HG02610 (cell line): ENCODE results near the gene USP34.
"Not testable (repeated sequence)": the region's sequence is repeated elsewhere in the genome, so short reads cannot be mapped to it uniquely, and the experiment has no call there.

Experiments
- ATAC-seq: cut with Tn5 transposase; IDR thresholded peaks from one replicate; pipeline ENCODE4 v1.9.1; 2021; ENCODE audit warnings: mild to moderate bottlenecking, moderate library complexity; ENCODE audit not compliant: unreplicated experiment

The USP34 gene

DNA sequence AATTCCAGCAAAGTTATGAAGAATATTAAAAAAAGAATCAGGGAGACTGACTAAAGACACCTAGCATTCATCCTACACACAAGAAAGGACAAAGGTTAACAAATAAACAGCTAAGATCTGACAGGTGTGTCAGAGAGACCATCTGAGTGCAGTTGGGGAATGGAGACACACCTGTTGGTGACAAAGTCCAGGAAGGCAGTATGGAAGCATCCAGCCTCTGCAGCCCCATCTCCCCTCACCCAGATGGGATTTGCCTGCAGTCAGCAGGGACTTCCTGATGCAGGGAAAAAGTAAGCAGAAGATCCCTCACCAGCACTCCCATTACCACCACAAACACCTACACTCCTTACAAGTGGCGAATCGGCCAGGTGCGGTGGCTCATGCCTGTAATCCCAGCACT is 37.9 kb downstream of the USP34 start:
- ATAC-seq = no peak

DNA sequence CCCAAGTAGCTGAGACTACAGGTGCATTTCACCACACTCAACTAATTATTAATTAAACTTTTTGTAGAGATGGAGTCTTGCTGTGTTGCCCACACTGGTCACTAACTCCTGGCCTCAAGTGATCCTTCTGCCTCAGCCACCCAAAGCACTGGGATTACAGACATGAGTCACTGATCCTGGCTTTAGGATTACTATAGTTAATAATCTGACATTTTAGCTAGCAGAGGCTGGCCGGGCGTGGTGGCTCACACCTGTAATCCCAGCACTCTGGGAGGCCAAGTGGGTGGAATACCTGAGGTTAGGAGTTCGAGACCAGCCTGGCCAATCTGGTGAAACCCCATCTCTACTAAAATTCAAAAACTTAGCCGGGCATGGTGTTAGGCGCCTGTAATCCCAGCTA is 39.5 kb downstream of the USP34 start:
- ATAC-seq = no peak

DNA sequence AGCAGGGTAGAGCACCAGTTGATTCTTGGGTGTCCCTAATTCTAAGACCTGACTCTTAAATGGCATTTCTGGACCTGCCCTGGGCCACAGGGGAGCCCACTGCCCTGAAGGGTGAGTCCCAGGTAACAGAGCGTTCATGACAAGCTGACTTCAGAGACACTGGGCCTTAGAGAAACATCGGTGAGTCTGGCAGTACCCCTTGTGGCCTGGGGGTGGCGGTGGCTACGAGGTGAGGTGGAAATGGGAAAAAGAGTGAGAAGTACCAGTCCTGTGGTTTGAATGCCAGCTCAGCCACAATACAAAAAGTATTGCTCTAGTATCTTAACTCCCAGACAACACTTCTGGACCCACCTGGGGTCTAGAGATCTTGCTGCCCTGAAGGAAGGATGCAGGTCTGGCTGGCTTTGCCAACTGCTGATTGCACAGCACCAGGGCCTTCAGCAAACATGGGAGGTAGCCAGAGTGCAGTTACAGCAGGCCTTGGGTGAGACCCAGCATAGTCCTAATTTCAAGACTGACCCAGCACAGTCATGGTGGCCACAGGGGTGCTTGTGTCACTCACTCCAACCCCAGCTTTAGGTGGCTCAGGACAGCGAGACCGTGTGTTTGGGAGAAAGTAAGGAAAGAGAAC is 44.5 kb downstream of the USP34 start:
- ATAC-seq = peak; percentile 77

DNA sequence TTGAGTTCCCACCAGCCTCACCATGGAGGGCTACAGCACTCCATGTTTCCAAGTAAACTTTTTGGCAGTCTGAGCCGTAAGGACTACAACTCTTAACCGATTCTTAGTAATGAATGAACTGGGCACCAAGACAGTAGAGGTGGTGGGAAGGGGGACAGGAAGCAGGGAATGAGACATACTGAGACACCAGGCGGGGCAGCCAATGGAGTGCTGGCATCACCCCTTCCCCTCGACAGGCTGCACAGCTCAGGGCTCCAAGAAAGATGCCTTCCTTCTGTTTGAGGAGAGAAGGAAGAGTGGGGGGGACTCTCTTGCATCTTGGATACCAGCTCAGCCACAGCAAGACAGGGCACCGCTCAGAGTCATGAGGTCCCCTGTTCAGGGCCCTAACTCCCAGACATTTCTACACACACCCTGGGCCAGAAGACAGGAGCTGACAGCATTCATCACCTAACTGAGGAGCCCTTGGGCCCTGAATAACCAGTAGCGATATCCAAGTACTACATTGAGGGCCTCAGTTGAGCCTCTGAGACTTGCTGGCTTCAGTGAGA is 45.2 kb downstream of the USP34 start:
- ATAC-seq = no peak

DNA sequence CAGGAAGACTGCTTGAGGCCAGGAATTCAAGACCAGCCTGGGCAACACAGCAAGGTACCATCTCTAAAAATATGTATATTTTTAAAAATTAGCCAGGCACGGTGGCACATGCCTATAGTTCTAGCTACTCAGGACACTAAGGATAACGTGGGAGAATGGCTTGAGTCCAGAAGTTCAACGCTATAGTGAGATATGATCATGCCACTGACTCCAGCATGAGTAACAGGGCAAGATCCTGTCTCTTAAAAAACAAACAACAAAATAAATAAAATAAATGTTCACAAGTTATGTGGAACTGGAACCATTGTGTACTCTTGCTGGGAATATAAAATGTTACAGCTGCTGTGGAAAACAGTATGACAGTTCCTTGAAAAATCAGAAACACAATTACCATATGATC is 47.2 kb downstream of the USP34 start:
- ATAC-seq = no peak

DNA sequence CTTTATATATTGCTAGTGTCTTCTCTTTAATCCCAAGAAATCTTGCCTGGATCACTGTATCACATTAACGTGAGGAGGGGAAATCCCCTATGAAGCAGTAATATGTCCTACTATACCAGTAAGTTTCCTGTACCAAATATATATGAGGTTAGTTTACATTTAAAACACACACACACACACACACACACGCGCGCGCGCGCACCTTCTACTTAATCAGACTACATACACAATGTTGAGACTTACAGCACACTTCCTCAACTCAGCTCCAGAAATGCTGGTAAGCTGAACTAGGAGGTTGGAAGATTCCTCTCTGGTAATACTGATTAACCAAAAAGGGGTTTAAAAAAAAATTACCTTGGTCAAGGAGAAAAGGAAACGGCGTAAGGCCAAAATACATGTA is 49.3 kb downstream of the USP34 start:
- ATAC-seq = no peak

DNA sequence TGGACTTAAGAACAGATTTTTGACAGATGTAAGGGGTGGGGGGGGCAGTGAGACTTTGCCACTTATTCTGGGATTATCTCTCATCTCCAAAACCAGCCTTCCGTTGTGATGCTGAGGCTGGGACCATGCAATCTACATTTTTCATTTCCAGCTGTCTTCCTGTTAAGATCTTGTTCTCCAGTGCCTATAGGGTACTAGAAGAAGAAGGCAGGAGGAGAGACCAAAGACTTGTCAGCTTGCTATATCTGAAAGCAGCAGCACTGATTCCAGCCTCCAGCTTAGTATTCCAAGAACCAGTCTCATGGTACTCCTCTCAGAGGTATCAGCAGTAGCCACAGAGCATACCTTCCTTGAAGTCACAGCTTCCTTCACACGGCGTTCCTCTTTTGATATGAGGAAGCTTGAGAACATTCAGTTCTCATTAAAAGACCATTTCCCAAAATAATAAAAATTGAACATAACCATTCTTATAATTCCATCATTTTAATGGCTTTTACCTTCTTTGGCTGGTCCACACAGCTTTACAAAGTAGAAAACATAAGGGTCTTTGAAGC is 49.8 kb downstream of the USP34 start:
- no peak for ATAC-seq

DNA sequence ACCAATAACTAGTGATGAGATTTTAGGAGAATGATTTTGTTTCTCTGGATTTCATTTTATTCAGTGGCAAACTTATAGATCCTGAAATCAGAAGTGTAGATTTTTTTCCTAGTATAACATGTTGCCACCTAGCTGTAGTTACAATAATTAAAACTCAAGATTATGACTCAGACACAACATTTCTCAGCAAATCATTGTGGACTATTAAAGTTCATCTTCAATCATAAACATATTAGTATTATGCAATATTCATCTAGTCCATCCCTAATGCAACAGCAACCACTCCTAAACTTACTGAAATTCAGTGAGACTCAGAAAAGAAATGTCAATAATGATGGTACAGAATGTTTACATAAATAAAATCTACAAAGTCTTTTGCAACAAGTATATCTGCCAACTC is 51.3 kb downstream of the USP34 start:
- ATAC-seq = no peak

DNA sequence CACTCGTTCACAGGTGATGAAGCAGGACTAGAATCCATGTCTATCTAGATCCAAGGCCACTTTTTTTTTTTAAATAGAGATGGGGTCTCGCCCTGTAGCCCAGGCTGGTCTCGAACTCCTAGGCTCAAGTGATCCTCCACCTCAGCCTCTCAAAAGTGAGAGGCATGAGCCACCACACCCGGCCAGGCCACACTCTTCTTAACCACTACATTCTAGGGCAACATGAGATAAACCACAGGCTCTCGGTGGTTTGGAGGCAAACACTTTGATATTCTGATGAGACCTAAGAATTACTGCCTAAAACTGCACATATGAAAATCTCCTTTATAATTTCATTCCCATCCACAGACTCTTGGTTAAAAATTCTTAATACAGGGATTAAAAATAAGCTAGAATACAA is 51.8 kb downstream of the USP34 start:
- no peak for ATAC-seq

DNA sequence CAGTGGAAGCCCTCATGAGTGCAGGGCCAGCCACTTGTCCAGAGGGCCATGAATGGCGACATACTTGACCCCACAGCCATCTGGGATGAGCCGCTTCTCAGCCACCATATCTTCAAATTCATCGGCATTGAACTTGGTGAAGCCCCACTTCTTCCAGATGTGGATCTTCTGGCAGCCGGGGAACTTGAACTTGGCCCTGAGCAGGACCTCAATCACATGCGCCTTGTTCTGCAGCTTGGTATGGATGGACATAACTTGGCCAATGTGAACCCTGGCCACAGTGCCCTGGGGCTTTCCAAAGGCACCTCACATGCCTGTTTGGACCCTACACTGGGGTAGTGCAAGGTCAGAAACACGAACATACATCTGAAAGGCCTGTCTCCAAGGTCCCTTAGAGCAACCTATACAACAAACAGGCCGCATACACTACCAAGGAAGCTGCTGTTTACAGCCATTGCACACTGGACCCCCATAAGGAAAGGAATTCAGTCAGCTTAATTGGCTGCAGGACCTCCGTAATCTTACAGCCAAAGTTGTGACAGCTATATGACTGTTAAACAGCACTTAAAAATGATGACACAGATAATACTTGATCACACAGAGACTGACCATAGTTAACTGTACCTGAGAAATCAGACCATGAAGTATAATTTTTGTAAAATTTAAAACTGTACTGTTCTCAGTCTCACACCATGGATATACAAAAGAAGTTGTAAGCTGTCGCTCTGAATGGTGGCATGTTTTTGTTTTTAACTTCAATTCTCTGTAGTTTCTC is 53.8 kb downstream of the USP34 start:
- ATAC-seq = no peak

DNA sequence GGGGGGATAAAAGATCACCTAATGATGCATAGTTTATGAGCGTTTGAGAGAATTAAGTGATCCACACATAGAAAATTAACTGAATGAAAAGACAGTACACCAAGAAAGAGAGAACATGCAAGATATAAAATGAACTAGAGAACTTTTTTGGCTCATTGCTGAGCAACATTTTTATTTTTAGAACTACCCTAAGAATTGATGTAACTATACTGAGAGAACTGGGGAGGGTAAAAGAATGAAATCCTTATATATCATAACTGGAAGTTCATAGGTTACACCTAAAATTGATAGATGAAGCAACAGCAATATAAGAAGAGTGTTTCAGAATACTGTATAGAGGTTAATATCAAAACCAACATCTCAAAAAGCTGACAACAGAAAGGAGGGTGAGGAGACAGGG is 55.6 kb downstream of the USP34 start:
- no peak for ATAC-seq

DNA sequence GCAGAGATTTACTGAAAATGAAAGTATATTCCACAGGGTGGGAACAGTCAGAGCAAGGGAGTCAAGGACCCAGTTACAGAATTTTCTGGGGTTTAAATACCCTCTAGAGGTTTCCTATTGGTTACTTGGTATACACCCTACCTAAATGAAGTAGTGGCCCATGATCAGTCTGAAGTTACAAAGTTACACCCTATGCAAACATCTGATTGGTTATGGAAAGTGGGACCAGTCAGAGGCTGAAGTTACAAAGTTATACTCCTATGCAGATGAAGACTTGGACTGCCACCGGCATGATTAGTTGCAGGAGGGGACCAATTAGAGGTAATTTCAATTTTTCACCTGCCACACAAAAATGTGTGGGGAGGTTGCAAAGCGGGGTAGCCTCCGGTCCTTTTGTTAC is 56.2 kb downstream of the USP34 start:
- no peak for ATAC-seq

DNA sequence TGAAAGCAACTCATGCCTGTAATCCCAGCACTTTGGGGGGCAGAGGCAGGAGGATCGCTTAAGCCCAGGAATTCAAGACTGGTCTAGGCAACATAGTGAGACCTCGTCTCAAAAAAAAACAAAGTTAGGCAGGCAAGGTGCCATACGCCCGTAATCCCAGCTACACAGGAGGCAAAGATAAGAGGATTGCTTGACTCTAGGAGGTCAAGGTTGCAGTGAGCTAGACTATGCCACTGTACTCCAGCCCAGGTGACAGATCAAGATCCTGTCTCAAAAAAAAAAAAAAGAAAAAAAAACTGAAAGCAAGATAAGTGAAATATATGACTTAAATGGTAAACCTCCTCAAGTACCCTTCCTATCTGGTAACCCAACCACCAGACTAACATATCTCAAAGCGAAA is 59.8 kb downstream of the USP34 start:
- ATAC-seq = no peak

DNA sequence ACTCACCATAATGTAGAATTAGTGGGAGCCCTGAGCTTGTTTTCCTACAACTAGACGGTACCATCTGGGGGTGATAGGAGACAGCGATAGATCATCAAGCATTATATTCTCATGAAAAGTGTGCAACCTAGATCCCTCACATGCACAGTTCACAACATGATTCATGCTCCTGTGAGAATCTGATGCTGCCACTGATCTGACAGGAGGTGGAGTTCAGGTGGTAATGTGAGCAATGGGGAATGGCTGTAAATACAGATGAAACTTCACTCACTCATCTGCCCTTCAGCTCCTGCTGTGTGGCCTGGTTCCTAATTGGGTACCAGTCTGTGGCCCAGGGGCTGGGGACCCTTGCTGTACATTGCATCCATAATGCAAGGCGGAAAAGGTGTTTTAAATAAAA is 60.7 kb downstream of the USP34 start:
- ATAC-seq = no peak

DNA sequence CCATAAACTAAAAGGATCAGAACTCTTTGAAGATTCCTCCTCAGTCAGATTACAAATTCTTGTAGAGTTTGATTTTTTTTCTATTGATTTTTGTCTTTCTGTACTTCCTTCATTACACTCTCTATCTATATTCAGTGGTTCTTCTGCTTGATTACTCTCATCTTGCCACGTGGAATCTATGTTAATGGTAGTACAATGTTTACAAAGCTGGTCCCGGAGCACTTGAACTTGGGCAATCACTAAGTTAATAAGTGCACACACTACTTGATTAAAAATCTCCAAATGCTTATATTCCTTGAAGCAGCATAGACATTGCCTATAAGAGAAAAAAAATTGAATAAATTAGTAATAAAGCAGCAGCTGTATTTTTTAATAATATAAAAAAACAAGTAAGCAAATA is 65.1 kb downstream of the USP34 start:
- no peak for ATAC-seq

DNA sequence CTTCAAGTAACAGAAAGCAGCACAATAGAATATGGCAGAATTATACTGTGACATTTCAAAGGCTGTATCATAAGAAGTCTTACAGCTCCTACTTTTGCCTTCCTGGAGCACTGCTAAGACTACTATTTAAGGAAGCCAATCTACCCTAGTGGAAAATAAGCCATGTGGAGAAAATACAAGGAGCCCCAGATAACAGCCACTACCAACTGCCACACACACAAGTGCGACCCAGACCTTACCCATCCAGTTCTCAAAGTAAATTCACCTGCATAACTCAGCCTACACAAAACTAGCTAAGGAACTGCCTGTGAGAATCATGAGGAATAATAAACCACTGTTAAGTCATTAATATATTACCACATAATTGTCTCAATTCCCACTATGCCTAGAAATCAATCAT is 66.4 kb downstream of the USP34 start:
- ATAC-seq = no peak

DNA sequence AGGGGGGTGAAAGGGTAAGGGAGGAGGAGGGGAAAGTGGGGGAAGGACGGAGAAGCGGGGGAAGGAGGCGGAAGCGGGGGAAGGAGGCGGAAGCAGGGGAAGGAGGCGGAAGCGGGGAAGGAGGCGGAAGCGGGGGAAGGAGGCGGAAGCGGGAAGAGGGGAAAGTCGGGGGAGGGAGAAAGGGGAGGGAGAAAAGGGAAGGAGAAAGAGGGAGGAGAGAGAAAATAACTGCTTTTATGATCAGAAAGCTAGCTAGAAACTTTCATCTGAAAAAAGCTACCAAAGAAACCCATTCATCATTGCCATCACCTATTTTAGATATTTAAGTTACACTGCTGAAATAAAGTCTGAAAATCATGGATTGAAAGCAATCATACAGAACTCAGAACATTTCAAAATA is 72.5 kb downstream of the USP34 start:
- no peak for ATAC-seq

DNA sequence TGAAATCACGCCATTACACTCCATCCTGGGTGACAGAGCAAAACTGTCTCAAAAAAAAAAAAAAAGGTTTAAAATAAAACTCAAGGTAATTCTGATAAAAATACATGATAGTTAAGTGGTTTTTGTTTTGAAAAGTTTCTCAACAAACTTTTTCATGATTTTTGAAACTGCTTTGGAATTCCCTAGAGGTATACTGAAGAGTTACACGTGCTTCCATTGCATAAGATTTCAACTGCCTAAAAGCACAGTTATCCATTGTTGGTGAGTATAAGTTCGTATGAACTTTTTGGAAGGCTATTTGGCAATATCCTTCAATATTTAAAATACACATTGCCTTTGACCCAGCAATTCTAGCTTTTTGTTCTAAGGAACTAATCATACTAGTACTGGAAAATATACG is 74.9 kb downstream of the USP34 start:
- no peak for ATAC-seq

DNA sequence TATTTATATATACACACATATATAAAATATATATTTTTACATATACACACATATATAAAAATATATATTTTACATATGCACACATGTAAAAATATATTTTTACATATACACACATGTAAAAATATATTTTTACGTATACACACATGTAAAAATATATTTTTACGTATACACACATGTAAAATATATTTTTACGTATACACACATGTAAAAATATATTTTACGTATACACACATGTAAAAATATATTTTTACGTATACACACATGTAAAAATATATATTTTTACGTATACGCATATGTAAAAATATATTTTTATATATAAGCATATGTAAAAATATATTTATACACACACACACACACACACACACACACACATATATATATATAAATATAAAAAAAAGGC is 83.3 kb downstream of the USP34 start:
- not testable (repeated sequence) for ATAC-seq

DNA sequence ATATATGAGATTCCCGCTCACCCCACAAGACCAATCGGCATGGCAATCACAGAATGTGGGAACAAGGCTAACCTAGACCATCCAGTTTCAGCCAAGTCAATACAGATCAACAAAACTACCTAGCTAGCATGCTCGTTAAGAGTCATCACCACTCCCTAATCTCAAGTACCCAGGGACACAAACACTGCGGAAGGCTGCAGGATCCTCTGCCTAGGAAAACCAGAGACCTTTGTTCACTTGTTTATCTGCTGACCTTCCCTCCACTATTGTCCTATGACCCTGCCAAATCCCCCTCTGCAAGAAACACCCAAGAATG is 90.0 kb downstream of the USP34 start:
- ATAC-seq = not testable (repeated sequence)

DNA sequence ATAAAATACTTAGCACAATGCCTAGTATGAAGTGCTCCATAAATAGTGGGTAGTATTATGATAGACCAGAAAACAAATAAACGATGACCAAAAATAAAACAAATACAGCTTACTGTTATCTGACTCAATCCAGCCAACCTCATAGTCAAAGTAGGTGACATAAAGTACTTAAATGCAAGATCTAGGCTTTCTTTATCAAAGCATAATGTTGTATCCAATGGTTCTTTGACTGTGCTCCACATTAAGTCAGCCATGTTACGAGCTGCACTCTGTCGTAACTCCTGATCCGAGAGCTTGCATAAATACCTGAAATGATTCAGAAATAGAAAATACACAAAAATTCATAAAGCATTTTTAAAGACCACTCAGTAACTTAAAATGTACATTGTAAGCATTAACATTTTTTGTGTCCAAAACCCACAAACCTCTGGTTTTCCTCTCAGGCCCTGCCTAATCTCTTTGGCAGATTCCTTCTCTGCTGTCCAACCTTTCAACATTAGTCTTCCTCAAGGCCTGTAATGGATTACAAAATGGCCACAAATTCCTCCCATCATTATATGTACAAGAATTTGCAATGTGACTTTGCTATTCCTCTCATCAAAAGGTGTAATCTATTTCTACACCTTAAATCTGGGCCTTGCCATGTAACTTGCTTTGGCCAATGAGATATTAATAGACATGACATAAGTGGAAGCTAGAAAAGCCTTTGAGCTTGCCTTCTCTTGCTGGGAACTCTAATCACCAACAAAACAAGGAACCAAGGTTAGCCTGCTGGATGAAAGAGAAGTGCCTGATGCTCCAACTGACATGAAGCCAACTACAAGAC is 90.6 kb downstream of the USP34 start:
- ATAC-seq = no peak

DNA sequence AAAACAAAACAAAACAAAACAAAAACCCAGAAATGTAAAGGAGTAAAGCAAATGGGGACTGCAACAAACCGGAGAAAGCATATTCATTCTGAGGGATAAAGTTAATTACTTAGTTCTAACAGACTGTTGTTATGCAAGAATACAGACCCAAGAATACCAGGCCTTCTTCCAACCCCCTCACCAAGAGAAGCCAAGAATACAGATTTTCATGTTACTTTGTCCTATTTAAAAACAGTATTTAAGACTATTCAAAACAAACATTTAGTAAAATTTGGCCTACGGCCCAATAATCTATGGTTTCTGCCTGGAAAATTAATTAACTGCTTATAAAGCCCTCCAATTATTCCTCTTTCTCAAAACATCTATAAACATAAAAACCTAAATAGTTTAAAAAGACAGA is 91.4 kb downstream of the USP34 start:
- no peak for ATAC-seq
